ENCODE measurements around the gene BMPR1B.
"Not testable (repeated sequence)": the region's sequence is repeated elsewhere in the genome, so short reads cannot be mapped to it uniquely, and the experiment has no call there.

Gene BMPR1B

GRCh38 chr4:95051702-95052020, 293.9 kb downstream of the BMPR1B start:
- DNase-seq: no peak
- Mint-ChIP-seq H3K4me3 (peak overlapping the region; percentile 68), H3K27me3 (ENCODE audit: low read depth, poor library complexity) (no peaks in the 10 kb centered on the region), H3K27ac (peak overlapping the region; percentile 83), H3K9me3 (no peaks in the 10 kb centered on the region), H3K36me3 (ENCODE audit: low read depth) (no peaks in the 10 kb centered on the region), H3K4me1 (peaks cover 34% of the 10 kb centered on the region)
- TF ChIP-seq CTCF (IDR thresholded peaks at IDR 0.05): no peak

- no peaks in the 10 kb centered on the region for H3K27me3 Mint-ChIP-seq (ENCODE audit: low read depth, poor library complexity)
- DNase-seq: no peak
- peaks cover 44% of the 10 kb centered on the region for H3K4me1 Mint-ChIP-seq
- H3K4me3 Mint-ChIP-seq: no peak overlapping the region
- TF ChIP-seq CTCF (IDR thresholded peaks at IDR 0.05): no peak
- peaks cover 15% of the 10 kb centered on the region for H3K9me3 Mint-ChIP-seq
- no peak overlapping the region for H3K27ac Mint-ChIP-seq
- peaks cover 14% of the 10 kb centered on the region for H3K36me3 Mint-ChIP-seq (ENCODE audit: low read depth)
Observed at GRCh38 chr4:95058991-95059390, 301.2 kb downstream of the BMPR1B start.

- H3K27me3 Mint-ChIP-seq (ENCODE audit: low read depth, poor library complexity): no peaks in the 10 kb centered on the region
- no peak overlapping the region for H3K27ac Mint-ChIP-seq
- TF ChIP-seq CTCF (IDR thresholded peaks at IDR 0.05): no peak
- H3K4me3 Mint-ChIP-seq: no peak overlapping the region
- peaks cover 20% of the 10 kb centered on the region for H3K36me3 Mint-ChIP-seq (ENCODE audit: low read depth)
- no peak for DNase-seq
- peaks cover 44% of the 10 kb centered on the region for H3K4me1 Mint-ChIP-seq
- H3K9me3 Mint-ChIP-seq: peaks cover 22% of the 10 kb centered on the region
Observed at GRCh38 chr4:95059663-95060062, 301.9 kb downstream of the BMPR1B start.

- Mint-ChIP-seq H3K9me3 (peaks cover 27% of the 10 kb centered on the region), H3K4me1 (peaks cover 44% of the 10 kb centered on the region), H3K36me3 (ENCODE audit: low read depth) (peaks cover 22% of the 10 kb centered on the region), H3K4me3 (no peak overlapping the region), H3K27me3 (ENCODE audit: low read depth, poor library complexity) (no peaks in the 10 kb centered on the region), H3K27ac (peak overlapping the region; percentile 94)
- DNase-seq: no peak
- no peak for TF ChIP-seq CTCF (IDR thresholded peaks at IDR 0.05)
Observed at GRCh38 chr4:95061220-95061619, 303.5 kb downstream of the BMPR1B start.

- peaks cover 39% of the 10 kb centered on the region for H3K4me1 Mint-ChIP-seq
- DNase-seq; H3K27me3 Mint-ChIP-seq (ENCODE audit: low read depth, poor library complexity): not testable (repeated sequence)
- peak overlapping the region; percentile 41 for H3K4me3 Mint-ChIP-seq
- H3K27ac Mint-ChIP-seq: peak overlapping the region; percentile 94
- peaks cover 27% of the 10 kb centered on the region for H3K9me3 Mint-ChIP-seq
- peaks cover 22% of the 10 kb centered on the region for H3K36me3 Mint-ChIP-seq (ENCODE audit: low read depth)
Observed at GRCh38 chr4:95061801-95062200, 304.0 kb downstream of the BMPR1B start.

- Mint-ChIP-seq H3K36me3 (ENCODE audit: low read depth) (peaks cover 37% of the 10 kb centered on the region), H3K4me3 (no peak overlapping the region), H3K27ac (no peak overlapping the region), H3K4me1 (peaks cover 21% of the 10 kb centered on the region), H3K9me3 (peaks cover 42% of the 10 kb centered on the region), H3K27me3 (ENCODE audit: low read depth, poor library complexity) (peaks cover 2% of the 10 kb centered on the region)
- DNase-seq: no peak
- TF ChIP-seq CTCF (IDR thresholded peaks at IDR 0.05): no peak
Observed at GRCh38 chr4:95066050-95066449, 308.3 kb downstream of the BMPR1B start.

All from nephron progenitor cell (in vitro differentiated cells).